Right lobe of liver (tissue), 4 donors: ENCODE measurements around the gene TMPRSS9.

Experiments used
- CTCF ChIP-seq, 4 donors: fragments of 200-600 bp in 3 of 4; fragments of 450-650 bp in 1 of 4; IDR thresholded peaks; one replicate each; pipeline versions ENCODE4 v1.5.1 to v1.8.0; 2016 to 2022; ENCODE audit warnings: antibody characterized with exemption in 4 of 4, mild to moderate bottlenecking in 2 of 4
- POLR2A ChIP-seq: fragments of 450-650 bp; IDR thresholded peaks from one replicate; pipeline ENCODE4 v1.6.1; 2017; ENCODE audit warnings: antibody characterized with exemption, mild to moderate bottlenecking
- donor health status: DM: no; HTN: no; CAD: no.
- donor health status: DM: no; HTN: no; CAD: no.
- donor health status: DM: no; HTN: yes; CAD: no.

- TF ChIP-seq CTCF (IDR thresholded peaks at IDR 0.05) = no peak
- TF ChIP-seq POLR2A = no peak
Measured at GRCh38 chr19:2315121-2315817, 44.8 kb upstream of the TMPRSS9 start.
